Fibroblast of the aortic adventitia (primary cell): ENCODE data around the gene DDR2. TPM values are rescaled to one million over a fixed set of nuclear protein-coding genes. Genes with fewer than 3 reads are reported as not detected.

Experiments
- DNase-seq: peaks from one replicate; pipeline ENCODE4 v3.0.0-alpha.2; 2010; ENCODE audit warnings: low read depth
- H3K4me3 ChIP-seq: 2 replicates; pipeline ENCODE4 v1.5.1; 2011; ENCODE audit warnings: low read depth, mild to moderate bottlenecking, control low read depth, low read length, moderate library complexity
- CTCF ChIP-seq: IDR thresholded peaks from 2 replicates; pipeline ENCODE4 v1.5.1; 2011; ENCODE audit warnings: mild to moderate bottlenecking, low read length, control low read depth, inconsistent platforms; ENCODE audit not compliant: insufficient read depth
- total RNA-seq: library from RNA; depleted of rRNA; stranded (reverse); fragments of >200 nt; gene quantifications from 2 replicates; pipeline ENCODE4 v1.2.3, GENCODE V29; 2012; ENCODE audit warnings: low replicate concordance

Gene DDR2
- total RNA-seq, 1 donor = 379 TPM

- no peak for TF ChIP-seq CTCF
- DNase-seq = peak; percentile 68
- no peak overlapping the region for H3K4me3 ChIP-seq
Observed at GRCh38 chr1:162670928-162671663, 38.8 kb downstream of the DDR2 start.

GRCh38 chr1:162671664-162672410, 39.6 kb downstream of the DDR2 start:
- TF ChIP-seq CTCF = no peak
- no peak for DNase-seq
- no peak overlapping the region for H3K4me3 ChIP-seq

- DNase-seq = no peak
- no peak for TF ChIP-seq CTCF
- no peak overlapping the region for H3K4me3 ChIP-seq
Observed at GRCh38 chr1:162672622-162673260, 40.5 kb downstream of the DDR2 start.

- peak; percentile 61 for DNase-seq
- TF ChIP-seq CTCF = no peak
- no peak overlapping the region for H3K4me3 ChIP-seq
Observed at GRCh38 chr1:162674034-162674608, 41.9 kb downstream of the DDR2 start.

GRCh38 chr1:162676087-162676486, 43.8 kb downstream of the DDR2 start:
- peak; percentile 76 for DNase-seq
- no peak for TF ChIP-seq CTCF
- H3K4me3 ChIP-seq = no peak overlapping the region

GRCh38 chr1:162676750-162677149, 44.5 kb downstream of the DDR2 start:
- no peak for TF ChIP-seq CTCF
- DNase-seq = peak; percentile 75
- H3K4me3 ChIP-seq = no peak overlapping the region
